Measurements from ENCODE around the gene DPP6. TPM values are rescaled to one million over a fixed set of nuclear protein-coding genes. Genes with fewer than 3 reads are reported as not detected.

Gene DPP6
- total RNA-seq, 1 experiment from 2014 or later: not detected

DNA sequence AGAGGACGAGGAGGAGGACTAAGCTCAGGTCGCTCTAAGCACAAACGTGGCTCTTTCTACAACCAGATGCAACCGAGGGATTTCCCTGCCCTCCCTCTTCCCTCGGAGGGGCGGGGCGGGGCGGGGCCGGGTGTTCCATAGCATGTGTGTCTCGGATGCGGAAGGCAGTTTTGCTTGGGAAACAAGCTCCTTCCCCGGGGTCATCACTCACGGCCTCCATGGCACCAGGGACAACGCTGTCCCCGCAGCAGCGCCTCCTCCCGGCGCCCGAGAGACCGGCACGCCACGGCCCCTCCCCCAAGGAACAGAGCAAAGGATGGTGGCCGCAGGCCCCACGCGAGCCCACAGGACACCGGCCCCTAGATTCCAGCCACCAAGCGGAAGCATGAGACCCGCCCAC lies 840.3 kb downstream of the DPP6 start:
- Histone ChIP-seq H3K27ac (no peak overlapping the region), H3K4me1 (no peaks in the 10 kb centered on the region; the same call in 1 of the 2 replicates), H3K27me3 (no peaks in the 10 kb centered on the region; the same call in 1 of the 2 replicates), H3K9me3 (replicated peaks) (no peaks in the 10 kb centered on the region), H3K36me3 (no peaks in the 10 kb centered on the region), H3K4me3 (no peak overlapping the region)
- DNase-seq: no peak

DNA sequence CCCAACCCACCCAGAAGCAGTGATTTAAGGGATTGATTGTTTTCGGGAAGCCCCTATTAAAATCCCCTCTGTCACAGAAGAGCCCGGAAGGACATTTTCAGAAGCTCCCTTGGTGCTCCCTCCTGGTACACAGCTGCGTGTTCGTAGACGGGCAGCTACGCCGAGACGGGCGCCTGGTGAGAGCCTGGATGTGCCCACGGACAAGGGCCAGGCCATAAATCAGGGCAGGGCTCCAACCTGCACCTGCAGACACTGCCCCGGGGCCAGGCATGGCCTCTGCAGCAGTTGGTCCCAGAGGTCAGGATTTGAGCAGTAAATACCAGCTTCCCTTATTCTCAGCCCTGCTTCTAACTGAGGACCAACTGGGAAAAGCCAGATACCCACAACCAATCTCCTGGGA lies 843.9 kb downstream of the DPP6 start:
- Histone ChIP-seq H3K4me1 (no peaks in the 10 kb centered on the region; the same call in 1 of the 2 replicates), H3K9me3 (replicated peaks) (no peaks in the 10 kb centered on the region), H3K27ac (no peak overlapping the region), H3K36me3 (no peaks in the 10 kb centered on the region), H3K4me3 (no peak overlapping the region), H3K27me3 (peaks cover 10% of the 10 kb centered on the region)
- DNase-seq: no peak

DNA sequence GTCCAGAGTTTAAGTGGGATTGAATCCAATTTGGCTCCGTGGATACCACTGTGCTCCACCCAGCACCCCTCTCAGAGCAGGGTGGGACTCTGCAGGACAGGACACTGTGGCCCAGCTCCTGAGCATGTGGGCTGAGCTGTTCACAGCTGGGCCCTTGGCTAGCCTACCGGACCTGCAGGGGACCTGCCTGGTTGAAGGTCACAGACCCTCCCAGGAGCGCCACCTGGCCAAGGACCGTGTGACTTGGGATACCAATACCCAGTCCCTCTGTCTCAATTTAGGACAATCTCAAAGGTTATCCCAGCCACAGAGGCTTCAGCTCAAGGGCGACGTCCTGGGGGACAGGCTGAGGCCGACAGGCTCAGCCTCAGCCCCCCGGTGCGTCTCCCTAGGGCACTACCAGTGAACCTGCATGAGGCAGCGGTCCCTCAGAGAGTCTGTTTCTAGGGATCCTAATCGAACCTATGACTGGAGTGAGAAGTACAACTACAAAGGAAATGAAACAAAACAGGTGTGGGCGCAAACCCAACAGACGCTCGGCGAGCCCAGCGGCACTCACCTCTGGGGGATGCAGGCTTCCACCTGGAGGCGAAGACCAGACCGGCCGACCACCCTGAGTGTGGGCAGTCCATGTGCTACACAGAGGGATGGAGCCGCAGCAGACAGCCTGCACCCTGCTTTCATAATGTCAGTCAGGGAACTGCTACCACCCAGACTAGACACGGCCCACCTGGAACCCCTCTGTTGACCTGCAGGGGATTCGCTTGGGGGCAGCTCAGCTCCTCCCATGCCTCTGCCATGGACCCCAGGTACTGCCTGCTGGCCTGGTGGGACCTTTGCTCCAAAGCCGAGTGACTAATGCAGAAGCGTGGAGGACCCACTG lies 847.0 kb downstream of the DPP6 start:
- no peak overlapping the region for H3K4me3 ChIP-seq
- H3K36me3 ChIP-seq: no peaks in the 10 kb centered on the region
- DNase-seq: no peak
- no peaks in the 10 kb centered on the region for H3K9me3 ChIP-seq (replicated peaks)
- H3K27me3 ChIP-seq: peaks cover 13% of the 10 kb centered on the region; the same call in 1 of the 2 replicates
- no peaks in the 10 kb centered on the region; the same call in 1 of the 2 replicates for H3K4me1 ChIP-seq
- H3K27ac ChIP-seq: no peak overlapping the region

DNA sequence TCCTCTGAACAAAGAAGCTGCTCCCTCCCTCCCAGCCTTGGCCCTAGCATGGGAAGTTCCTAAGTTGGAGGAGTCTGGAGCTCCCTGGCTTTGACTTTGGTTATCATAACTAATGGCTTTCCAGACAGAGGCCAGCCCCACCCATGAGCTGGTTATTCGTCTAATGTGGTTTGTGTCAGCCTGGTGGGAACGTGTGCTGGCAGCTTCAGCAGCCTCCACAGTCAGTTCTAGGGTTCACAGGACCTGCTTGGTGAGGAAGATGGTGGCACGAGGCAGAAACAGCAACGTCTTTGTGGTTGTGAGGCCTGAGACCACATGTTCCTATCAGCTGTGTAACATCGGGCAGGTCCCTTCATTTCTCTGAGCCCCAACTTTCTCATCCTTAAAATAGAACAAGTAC lies 847.7 kb downstream of the DPP6 start:
- Histone ChIP-seq H3K9me3 (replicated peaks) (no peaks in the 10 kb centered on the region), H3K4me3 (no peak overlapping the region)

DNA sequence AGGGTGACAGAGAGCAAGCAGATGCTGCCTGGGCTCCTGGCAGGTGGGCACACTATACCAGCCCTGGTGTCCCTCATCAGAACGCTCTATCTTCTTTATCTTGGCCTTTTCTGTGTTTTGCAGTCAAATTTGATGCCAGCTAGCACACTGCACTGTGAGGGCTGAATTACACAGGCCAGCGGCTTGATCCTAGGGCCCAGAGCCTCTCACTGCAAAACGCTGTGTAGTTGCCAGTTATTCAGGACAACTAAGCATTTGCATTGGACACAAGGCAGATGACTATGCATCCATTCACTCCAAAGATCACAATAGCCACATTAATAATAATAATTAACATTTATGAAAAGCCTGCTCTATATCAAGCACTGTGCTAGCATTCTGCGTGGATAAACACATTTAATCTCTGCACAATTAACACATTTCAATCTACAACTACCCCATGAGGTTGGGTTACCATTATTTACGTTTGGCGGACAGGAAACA lies 850.4 kb downstream of the DPP6 start:
- peaks cover 13% of the 10 kb centered on the region; the same call in 1 of the 2 replicates for H3K27me3 ChIP-seq
- no peak for DNase-seq
- no peaks in the 10 kb centered on the region for H3K9me3 ChIP-seq (replicated peaks)

More for the DNA sequence above, 847.7 kb downstream of the DPP6 start:
- no peak for DNase-seq
- no peak overlapping the region for H3K27ac ChIP-seq
- no peaks in the 10 kb centered on the region for H3K36me3 ChIP-seq
- H3K27me3 ChIP-seq: peaks cover 13% of the 10 kb centered on the region; the same call in 1 of the 2 replicates
- H3K4me1 ChIP-seq: no peaks in the 10 kb centered on the region; the same call in 1 of the 2 replicates

DNA sequence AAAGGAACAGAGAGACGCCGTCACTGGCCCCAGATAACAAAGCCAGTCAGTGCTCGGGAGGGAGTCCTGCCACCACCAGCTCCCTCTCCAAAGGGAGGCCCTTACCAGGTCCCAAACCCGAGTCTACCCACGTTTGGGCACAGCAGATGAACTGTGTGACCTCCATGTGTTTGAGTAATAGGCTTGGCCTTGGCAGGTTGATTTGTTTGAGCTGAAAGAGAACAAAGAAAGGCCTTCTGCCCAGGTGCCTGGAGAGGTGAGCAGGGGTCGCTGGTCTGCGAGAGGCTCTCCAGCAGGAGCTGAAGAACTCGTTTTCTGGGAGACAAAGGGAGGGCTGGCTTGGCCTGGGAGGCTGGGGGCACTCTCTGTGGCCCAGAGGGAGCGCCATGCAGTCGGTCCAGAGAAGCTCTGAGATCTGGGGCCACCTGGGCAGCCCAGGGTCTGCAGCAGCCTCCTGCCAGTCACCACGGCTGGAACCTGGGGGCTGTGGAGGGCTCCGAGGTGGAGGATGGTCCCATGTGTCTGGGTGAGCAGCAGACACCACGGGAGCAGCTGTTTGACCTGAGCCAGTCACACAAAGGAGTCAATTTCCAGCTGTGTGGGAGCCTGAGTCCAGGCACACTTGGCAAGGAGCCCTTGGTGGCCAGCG lies 851.0 kb downstream of the DPP6 start:
- H3K36me3 ChIP-seq: no peaks in the 10 kb centered on the region
- H3K27me3 ChIP-seq: peaks cover 13% of the 10 kb centered on the region; the same call in 1 of the 2 replicates
- no peak overlapping the region for H3K4me3 ChIP-seq
- no peaks in the 10 kb centered on the region for H3K4me1 ChIP-seq
- no peak overlapping the region for H3K27ac ChIP-seq
- DNase-seq: no peak
- H3K9me3 ChIP-seq (replicated peaks): no peaks in the 10 kb centered on the region

More for the DNA sequence above, 850.4 kb downstream of the DPP6 start:
- H3K4me1 ChIP-seq: no peaks in the 10 kb centered on the region
- no peaks in the 10 kb centered on the region for H3K36me3 ChIP-seq
- no peak overlapping the region for H3K4me3 ChIP-seq
- no peak overlapping the region for H3K27ac ChIP-seq

DNA sequence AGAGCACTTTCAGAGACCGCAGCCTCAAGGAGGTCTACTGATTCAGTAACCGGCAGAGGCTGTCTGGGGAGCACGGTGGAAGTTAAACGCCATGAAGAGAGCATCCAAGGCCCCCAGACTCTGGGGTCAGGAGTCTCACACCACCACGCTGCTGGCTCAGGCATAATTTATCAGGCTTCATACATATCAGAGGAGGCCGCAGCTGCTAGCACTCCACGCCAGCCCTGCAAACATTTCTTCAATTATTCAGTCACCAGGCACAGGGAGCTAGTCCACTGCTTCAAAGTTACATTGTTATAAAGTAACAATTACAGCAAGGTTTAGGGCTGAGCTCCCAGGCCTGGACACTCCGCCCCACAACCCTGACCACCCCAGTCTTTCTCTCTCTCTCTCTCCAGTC lies 852.9 kb downstream of the DPP6 start:
- H3K4me3 ChIP-seq: no peak overlapping the region
- H3K27me3 ChIP-seq: 0 out of 2 replicates have a peak, but pooled peaks cover 6% of the 10 kb centered on the region
- H3K9me3 ChIP-seq (replicated peaks): no peaks in the 10 kb centered on the region
- no peak overlapping the region for H3K27ac ChIP-seq
- no peak for DNase-seq
- no peaks in the 10 kb centered on the region for H3K4me1 ChIP-seq
- H3K36me3 ChIP-seq: no peaks in the 10 kb centered on the region

DNA sequence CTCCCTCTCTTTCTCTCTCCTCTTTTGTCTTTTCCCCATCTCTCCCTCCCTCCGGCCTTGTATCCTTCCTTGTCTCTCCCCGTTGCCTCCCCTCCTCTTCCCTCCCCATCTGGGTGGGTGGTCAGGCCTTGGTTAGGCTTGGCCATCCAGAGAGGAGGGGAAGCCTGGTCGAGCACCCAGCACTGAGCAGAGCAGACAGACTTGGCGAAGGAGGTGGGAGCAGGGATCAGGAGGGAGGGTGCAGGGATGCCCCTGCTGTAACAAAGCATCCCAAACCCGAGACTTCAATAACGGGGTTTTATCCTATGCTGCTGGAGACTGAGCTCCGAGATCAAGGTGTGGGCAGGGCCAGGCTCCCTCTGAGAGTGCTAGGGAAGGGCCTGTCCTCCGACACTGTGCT lies 853.4 kb downstream of the DPP6 start:
- H3K36me3 ChIP-seq: no peaks in the 10 kb centered on the region
- H3K27ac ChIP-seq: no peak overlapping the region
- DNase-seq: no peak
- H3K4me3 ChIP-seq: no peak overlapping the region
- H3K4me1 ChIP-seq: no peaks in the 10 kb centered on the region
- H3K27me3 ChIP-seq: 0 out of 2 replicates have a peak, but pooled peaks cover 6% of the 10 kb centered on the region
- no peaks in the 10 kb centered on the region for H3K9me3 ChIP-seq (replicated peaks)

DNA sequence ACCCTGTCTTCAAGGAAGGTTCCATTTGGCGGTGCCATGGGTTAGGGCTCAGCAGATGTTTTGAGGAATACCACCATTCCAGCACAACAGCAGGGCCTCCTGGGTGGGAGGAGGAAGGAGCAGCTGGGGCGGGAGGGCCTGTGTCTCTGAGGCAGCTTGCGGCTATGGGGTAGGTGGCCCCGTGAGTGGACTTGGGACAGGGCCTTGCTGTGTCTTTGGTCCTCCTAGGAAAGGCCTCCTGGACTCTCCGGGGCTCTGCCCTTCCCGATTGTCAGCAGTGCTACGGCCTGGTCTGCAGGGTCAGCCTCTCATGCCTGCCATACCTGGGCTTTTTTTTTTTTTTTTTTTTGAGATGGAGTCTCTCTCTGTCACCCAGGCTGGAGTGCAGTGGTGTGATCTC lies 854.0 kb downstream of the DPP6 start:
- Histone ChIP-seq H3K36me3 (no peaks in the 10 kb centered on the region), H3K27me3 (0 out of 2 replicates have a peak, but pooled peaks cover 1% of the 10 kb centered on the region), H3K4me1 (no peaks in the 10 kb centered on the region), H3K4me3 (no peak overlapping the region), H3K27ac (no peak overlapping the region), H3K9me3 (replicated peaks) (no peaks in the 10 kb centered on the region)
- no peak for DNase-seq

DNA sequence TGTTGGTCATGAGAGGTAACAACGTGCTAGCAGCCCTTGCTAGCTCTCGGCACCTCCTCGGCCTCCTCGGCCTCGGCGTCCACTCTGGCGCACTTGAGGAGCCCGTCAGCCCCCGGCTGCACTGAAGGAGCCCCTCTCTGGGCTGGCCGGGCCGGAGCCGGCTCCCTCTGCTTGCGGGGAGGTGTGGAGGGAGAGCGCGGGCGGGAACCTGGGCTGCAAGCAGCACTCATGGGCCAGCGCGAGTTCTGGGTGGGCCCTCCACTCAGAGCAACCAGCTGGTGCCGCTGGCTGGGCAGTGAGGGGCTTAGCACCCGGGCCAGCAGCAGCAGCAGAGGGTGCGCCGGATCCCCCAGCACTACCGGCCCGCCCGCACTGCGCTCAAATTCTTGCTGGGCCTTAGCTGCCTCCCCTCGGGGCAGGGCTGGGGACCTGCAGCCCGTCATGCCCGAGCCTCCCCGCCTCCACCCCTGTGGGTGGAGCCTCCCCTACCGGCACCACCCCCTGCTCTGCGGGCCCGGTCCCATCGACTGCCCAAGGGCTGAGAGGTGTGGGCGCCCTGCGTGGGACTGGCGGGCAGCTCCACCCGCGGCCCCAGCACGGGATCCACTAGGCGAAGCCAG lies 854.6 kb downstream of the DPP6 start:
- H3K27me3 ChIP-seq: no peaks in the 10 kb centered on the region

DNA sequence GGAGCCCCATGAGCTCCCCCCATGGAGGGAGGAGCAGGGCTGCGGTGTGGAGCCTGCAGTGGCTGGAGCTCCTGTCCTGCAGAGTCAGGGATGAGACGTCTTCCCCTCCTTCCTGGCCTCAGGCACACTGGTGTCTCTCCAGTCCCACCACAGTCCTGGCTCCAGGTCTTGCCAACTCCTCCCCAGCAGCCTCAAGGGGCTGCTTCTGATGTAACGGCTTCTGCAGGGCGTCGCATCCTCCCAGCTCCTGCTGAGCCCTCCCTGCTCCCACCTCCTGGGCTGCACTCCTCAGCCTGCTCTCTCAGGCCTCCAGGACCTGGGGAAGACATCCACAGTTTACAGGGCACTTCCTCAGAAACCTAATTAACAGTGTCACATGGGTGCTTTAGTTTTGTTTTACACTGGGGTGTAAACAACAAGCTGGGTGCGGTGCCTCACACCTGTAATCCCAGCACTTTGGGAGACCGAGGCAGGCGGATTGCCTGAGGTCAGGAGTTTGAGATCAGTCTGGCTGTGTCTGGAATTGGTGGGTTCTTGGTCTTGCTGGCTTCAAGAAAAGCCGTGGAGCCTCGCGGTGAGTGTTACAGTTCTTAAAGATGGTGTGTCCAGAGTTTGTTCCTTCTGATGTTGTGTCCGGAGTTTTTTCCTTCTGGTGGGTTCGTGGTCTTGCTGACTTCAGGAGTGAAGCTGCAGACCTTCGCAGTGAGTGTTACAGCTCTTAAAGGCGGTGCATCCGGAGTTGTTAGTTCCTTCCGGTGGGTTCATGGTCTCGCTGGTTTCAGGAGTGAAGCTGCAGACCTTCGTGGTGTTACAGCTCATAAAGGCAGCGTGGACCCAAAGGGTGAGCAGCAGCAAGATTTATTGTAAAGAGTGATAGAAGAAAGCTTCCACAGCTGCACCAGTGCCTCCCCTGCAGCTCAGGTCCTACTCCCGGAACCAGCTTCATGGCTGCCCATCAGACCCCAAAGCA lies 855.7 kb downstream of the DPP6 start:
- no peak overlapping the region for H3K4me3 ChIP-seq
- no peak for DNase-seq
- H3K36me3 ChIP-seq: no peaks in the 10 kb centered on the region
- H3K27ac ChIP-seq: no peak overlapping the region
- no peaks in the 10 kb centered on the region for H3K4me1 ChIP-seq
- H3K27me3 ChIP-seq: no peaks in the 10 kb centered on the region
- H3K9me3 ChIP-seq (replicated peaks): no peaks in the 10 kb centered on the region

More for the DNA sequence above, 854.6 kb downstream of the DPP6 start:
- no peaks in the 10 kb centered on the region for H3K9me3 ChIP-seq (replicated peaks)
- DNase-seq: no peak
- no peaks in the 10 kb centered on the region for H3K36me3 ChIP-seq
- no peaks in the 10 kb centered on the region for H3K4me1 ChIP-seq
- H3K4me3 ChIP-seq: no peak overlapping the region
- H3K27ac ChIP-seq: no peak overlapping the region

DNA sequence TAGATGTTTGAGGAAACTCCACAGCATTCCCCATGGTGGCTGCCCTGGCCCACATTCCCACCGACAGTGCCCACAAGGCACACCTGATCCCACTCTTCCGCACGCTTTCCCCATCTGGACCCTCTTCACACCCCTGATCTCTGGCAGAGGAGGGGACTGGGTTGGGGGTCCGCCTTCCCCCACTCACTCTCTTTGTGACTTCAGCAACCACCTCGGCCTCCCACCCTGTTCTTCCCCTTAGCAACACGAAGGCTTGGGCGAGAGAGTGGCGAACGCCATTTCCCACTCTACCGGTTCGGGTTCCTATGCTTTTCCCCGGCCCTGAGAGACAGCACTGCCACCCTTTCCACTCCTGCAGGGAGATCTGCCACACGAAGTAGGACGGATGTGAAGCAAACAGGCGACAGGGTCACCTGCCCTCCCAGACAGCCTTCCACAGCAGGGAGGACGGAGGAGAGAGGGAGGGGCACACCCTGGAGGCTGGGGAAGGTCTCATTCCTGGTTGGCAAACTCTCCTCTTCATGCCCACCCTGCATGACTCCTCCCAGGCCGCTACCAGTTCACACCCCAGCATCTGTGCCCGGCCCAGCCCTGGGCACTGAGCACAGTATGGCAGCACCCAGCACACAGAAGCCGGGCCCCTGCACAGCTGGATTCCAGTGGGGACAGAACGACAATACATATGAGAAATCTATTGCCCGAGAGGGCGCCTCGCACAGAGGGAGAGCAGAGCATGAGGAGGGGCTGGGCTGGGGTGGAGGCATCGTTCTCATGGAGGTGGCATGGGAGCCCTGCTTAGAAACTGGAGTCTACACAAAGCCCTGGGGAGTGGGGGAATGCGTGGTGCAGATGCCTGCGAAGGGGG lies 857.3 kb downstream of the DPP6 start:
- peaks cover 3% of the 10 kb centered on the region; the same call in 1 of the 2 replicates for H3K4me1 ChIP-seq
- H3K4me3 ChIP-seq: no peak overlapping the region
- H3K27me3 ChIP-seq: no peaks in the 10 kb centered on the region
- no peak overlapping the region for H3K27ac ChIP-seq
- no peak for DNase-seq
- H3K36me3 ChIP-seq: no peaks in the 10 kb centered on the region
- no peaks in the 10 kb centered on the region for H3K9me3 ChIP-seq (replicated peaks)

DNA sequence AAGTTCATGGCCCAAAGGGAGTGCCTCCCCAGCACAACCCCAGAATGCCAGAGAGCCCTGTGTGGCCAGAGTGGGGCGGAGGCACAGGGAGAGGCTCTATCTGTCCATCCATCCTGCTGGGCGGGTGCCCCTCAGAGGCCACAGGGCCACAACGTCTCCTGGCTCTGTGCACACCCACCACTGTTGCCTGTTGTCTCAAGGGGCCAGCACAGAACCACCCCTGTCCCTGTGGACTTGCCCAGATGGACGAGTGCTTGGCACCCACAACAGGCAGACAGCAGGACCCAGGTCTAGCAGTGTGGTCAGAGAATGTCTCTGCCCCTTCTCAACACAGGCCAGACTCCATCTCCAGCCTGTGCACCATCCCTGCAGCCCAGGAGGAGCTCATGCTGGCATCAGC lies 857.9 kb downstream of the DPP6 start:
- no peak overlapping the region for H3K4me3 ChIP-seq
- H3K27ac ChIP-seq: no peak overlapping the region
- H3K9me3 ChIP-seq (replicated peaks): no peaks in the 10 kb centered on the region
- peaks cover 3% of the 10 kb centered on the region; the same call in 1 of the 2 replicates for H3K4me1 ChIP-seq
- no peaks in the 10 kb centered on the region for H3K36me3 ChIP-seq
- DNase-seq: no peak
- H3K27me3 ChIP-seq: no peaks in the 10 kb centered on the region

All from SJCRH30 (cell line).